HTERT RPE-1 (cell line): Measurements from ENCODE around the gene IL2RA.
"Not testable (repeated sequence)": the region's sequence is repeated elsewhere in the genome, so short reads cannot be mapped to it uniquely, and the experiment has no call there.

Experiments used
- in situ Hi-C: fragments of 300-500 bp; cut with MboI; formaldehyde crosslinking; loops from 4 replicates; pipeline ENCODE4 v1.14.3; 2020; ENCODE audit warnings: low sequenced_read_pairs

The IL2RA gene

DNA sequence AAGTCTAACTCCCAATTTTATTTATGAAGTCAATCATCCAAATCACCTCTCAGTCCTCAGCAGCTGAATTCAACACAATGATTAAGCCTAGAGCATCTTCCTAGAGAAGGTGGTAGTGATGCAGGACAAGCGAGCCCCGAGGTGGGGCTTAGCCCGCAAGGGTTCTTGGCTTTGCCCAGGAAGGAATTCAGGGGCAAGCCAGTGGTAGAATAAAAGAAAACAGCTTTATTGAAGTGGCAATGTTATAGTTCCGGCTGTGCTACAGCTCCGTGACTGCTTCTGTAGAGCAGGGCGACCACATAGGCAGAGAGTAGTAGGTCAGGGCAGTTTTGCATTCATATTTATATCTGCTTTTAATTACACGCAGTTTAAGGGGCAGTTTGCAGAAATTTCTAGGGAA, 18.1 kb downstream of the IL2RA start:
- in situ Hi-C loops, result no loop called here

DNA sequence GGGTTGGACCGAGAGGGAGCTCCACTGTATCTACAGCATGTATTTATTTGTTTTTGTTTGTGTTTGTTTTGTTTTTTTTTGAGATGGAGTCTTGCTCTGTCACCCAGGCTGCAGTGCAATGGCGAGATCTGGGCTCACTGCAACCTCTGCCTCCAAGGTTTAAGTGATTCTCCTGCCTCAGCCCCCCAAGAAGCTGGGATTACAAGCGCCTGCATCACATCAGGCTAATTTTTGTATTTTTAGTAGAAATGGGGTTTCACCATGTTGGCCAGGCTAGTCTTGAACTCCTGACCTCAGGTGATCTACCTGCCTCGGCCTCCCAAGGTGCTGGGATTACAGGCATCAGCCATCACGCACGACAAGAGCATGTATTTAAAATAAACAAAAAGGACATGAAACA, 18.8 kb downstream of the IL2RA start:
- in situ Hi-C loops, result not testable (repeated sequence)

DNA sequence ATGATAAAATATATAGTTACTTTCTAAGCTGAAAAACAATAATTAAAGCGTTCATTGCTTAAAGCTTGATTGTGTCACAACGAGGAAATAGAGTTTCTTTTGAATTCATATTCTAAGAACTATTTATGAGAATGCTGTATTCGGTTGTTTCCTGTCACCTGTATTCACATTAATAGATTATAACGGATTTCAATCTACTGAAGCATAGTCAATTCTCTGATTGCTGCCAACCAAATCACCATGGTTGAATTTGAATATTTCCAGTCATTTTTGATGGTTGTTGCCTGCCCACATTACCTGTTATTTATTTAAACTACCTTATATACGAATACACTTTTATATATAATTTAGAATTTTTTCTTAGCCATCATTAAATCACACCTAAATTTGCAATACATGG, 22.0 kb downstream of the IL2RA start:
- in situ Hi-C loops, result no loop called here

DNA sequence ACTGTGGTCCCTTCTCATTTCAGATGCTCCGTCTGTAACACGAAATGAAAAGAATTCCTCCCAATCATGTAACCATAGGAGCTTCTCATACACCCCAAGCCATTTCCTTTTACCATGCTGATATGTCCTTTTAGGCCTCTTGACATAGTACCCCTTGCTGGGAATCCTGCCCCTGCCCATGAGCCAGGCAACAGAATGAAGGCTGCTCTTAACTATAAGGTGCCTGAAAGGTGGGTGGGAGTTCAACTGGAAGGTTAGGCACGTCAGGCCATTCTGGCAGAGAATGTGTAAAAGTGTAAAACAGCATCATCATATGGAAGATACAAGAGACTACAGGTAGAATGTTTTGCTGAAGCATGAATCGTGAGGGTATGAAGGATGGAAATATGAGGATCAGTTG, 22.5 kb downstream of the IL2RA start:
- in situ Hi-C loops, result no loop called here

DNA sequence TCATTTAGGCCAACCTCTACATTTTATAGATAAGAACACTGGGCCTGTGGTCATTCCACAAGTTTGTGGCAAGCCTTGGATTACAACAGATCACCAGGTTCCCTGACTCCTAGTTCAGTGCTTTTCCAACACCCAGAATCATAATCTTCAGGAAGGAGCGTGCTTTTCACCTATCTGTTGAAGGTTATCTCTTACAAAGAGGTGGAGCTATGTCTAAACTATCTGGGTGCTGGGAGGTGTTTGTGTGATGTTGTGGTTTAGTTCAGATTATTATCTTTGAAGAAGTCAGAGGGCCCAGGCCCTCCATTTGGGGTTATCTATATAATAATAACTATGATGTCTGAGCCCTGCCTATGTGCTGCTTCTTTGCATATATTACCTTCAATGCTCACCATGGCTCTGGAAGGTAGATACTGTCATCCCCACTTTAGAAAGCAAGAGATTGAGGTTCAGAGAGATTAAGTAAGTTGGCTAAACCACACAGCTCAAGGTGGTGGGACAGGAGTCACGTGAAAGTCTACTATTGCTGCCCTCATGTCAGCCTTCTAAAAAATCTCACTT, 24.0 kb downstream of the IL2RA start:
- in situ Hi-C loops, result no loop called here

DNA sequence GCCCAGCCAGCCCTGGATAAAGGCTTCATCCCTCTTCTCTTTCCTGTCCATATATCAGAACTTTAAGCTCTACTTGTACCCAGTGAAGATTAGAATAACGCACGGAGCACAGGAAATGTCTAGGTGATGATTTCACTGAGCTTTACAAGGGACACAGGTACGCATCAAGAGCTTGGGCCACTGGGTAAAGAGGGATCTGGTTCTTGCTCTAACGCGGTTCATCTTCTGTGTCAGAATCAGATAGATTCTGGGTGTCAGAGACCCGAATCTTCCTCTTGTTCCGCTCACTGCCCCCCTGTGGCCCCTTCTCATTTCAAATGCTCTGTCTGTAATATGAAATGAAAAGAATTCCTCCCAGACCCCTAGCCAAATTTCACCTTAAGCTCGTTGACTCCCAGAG, 24.7 kb downstream of the IL2RA start:
- in situ Hi-C loops, result no loop called here

DNA sequence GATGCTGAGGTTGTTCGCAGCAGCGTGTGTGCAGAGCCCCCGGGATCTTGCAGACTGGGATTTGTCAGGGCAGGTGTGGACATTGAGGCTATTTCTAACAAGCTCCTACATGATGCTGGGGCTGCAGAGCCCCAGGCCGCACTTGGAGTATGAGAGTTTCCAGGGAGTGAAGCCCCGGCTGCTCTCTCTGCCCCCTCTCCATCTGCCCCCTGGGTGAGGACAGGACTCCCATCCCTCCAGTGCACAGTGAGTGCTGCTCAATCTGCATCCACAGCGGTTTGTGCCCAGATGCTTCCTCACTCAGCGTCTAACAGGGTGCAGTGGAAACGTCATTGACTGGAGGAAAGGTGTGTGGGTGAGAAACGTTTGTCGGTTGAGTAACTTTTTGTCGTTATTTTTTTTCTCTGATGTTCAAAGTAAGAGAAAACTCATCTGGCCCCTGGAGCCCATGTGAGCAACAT, 25.3 kb downstream of the IL2RA start:
- in situ Hi-C loops, result no loop called here

DNA sequence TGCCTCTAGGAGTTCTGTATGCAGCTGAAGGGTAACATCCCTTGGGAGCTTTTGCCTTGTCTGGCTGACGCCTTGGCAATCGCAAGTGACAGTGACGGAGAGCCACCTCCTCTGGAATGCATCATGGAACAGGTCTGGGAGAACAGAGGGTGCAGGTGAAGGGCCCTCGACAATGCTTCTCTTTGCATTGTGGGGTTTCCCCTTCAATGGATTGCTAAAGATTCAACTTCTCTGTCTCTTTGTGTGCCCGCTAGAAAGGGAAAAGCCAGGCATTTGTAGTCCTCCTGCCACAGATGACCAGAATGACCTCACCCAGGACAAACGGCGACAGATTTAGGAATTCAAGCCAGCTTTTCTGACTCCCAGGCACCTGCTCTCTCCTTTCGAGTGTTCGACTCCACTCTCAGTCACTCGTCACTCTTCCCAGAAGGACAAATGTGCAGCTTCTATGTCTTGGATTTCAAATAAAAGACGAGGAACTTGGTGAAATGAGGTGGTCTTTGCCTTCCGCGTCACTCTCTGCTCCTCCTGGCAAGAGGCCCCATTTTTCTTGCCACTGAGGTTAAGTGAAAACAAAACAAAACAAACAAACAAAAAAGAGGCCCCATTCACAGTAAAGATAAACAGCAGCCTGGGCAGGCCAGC, 26.1 kb downstream of the IL2RA start:
- in situ Hi-C loops, result no loop called here

DNA sequence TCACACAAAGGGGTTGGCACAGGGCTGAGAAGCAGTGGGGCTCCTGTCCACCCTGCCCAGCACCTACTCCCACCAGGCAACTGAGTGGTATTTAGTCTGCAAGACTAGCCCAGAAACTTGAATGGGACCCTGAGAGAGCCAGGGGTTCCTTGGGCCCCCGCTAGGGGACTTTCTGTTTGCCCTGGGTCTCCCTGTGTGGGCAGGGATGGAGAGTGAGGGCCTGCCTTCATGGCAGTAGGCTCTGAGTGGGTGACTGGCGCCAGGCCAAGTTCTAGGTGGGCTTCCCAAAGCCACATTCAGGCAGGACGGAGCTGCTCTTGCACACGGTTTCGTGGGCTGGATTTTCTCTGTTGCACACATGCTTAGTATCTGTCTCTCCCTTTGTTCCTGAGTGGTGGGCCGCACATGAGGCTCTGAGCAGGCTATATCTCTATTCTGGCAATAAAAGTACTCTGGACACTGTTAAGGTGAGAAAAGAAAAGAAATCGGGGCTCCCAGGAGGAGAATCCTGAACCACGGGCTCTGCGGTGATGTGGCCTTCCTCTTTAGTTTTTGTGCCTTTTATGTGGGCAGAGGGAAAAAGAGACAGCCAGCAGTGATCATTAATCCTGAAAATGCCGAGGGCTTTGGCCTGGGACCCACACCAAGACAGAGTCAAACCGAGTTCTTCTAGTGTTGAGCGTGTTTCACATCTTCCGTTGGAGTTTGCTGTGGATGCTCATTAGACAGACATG, 26.9 kb downstream of the IL2RA start:
- in situ Hi-C loops, result no loop called here

DNA sequence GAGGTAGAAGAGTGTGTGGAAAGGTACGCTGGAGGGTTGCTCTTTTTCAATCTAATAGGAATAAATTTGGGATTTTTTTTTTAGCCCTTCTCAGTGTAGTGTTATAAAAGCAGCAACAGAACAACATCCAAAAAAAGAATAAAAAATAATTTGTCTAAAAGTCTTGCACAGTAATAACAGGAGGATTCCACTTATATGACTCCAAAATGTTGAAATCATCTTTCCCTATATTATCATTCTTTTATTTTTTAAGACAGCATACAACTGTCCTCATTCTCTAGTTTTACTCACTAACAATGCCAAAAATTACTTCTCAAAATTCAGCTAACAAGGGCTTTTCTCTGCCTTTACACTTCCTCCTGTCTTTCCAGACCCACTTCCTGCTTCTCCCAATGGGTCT, 27.8 kb downstream of the IL2RA start:
- in situ Hi-C loops, result no loop called here

DNA sequence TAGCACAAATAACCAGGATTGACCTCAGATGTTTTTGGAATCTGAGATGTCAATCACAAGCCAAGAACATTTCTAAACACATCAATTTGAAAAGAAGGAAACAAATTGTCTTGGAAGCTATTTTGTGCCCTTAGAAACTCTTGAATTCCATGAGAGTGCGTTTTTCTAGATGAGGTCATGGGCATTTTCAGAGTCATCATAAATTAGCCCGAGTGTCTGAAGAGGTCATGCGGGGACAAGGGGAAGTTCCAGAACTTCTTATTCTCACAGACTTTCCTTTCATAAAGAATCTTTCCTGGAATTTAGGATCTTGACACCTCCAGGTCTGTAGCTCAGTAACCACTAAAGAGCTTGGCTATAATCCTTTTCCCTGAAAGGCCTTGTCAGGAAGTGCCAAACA, 28.2 kb downstream of the IL2RA start:
- in situ Hi-C loops, result no loop called here

DNA sequence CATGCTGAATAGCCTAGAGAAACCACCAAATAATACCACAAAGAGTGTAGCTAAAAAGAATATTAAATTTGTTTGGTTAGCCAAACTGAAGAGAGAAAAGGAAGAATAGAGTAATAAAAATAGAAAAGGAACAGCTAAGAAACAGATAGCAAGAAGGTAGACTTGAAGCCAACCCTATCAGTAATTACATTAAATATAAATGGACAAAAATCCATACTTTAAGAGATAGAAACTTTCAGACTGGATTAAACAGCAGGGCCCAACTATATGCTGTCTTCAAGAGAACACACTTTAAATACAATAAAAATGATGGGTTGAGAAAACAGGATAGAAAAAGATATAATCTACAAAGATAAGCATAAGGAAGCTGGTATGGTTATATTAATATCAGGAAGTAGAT, 31.2 kb downstream of the IL2RA start:
- in situ Hi-C loops, result no loop called here

DNA sequence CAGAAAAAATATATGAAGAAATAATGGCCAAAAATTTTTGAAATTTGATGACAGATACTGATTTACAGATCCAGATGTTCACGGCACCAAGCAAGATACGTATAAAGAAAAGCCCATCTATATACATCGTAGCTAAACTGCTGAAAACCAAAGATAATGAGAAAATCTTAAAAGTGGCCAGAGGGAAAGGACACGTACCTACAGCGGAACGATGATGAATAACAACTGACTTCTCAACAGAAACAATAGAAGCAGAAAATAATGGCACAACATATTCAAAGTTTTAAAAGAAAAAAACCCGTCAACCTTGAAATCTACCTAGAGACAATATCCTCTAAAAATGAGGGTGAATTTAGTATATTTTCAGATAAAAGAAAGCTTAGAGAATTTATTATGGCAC, 31.9 kb downstream of the IL2RA start:
- in situ Hi-C loops, result no loop called here

DNA sequence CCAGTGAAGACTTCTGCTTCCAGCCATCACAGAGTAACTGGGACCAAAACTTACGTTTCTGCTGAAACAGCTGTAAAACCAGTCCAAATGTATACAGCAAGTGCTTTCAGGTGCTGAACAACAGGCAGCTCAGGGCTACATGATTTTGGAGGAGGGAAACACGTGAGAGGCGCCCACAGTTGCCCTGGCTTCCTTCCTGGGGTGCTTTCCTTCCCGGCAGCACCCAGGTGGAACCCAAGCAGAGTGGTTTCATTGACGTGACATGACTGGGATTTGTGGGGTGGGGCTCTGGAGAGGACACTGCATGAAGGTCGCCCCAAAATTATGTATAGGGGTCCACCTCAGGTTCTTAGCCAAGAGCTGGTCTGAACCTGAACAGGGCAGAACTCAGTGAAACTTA, 34.2 kb downstream of the IL2RA start:
- in situ Hi-C loops, result no loop called here

DNA sequence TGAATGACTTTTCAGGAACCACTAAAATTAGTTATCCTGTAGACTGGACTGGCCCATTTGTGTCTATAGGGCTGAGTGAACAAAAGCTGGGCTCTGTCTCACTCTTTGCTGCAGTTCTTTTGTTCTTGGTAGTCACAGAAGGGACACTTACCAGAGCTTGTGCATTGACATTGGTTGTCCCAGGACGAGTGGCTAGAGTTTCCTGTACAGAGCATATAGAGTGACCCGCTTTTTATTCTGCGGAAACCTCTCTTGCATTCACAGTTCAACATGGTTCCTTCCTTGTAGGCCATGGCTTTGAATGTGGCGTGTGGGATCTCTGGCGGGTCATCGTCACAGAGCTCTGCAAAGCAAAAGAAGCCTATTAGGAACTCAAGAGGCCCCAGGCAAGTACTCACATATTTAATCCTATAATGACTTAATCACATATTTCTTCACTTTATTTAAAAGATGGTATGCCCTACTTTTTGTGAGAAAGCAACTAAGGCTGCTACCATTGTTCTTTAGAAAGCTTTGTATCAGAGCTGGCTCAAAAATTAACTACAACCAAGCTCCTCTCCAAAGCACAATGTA, 36.4 kb downstream of the IL2RA start:
- in situ Hi-C loops, result no loop called here

DNA sequence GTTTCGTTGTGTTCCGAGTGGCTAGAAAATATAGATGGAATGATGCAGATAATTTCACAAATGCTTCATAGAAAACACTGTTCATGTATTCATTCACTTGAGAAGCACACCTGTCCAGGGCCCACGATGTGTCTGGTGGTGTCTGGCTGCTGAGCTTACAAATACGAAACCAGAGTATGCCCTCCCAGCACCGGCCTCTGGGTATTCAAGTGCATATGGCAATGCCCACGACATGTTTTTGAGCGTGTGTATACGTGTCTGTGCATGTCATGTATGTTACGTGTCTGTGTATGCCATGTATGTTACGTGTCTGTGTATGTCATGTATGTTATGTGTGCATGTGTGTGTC, 37.9 kb downstream of the IL2RA start:
- in situ Hi-C loops, result no loop called here

DNA sequence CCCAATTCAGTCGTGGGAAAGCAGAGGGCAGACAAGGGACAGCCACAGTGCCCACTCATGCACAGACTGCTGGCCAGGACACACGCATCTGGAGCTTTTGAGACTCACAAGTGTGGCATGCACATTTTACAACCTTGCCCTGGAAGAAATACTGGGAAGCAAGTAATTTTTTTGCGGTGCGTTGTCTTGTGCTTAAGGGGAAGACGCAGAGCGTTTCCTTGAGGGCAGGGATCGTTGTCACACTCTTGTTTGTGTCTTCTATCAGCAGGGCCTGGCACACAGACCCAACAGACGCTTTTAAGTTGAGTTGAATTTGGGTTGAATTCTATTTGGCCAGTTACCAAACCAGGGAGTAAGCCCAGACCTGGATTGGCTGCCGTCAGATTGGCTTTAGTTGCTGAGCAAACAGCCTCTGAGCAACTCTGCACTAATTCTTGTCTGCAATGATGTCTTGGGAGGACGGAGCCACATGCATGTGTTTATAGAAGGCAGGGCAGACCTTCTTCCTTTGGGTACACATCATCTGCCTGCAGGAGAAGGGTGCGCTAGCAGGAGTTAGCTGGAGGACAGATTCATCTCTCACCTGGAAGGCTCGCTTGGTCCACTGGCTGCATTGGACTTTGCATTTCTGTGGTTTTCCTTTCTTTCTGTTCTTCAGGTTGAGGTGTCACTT, 38.4 kb downstream of the IL2RA start:
- in situ Hi-C loops, result no loop called here

DNA sequence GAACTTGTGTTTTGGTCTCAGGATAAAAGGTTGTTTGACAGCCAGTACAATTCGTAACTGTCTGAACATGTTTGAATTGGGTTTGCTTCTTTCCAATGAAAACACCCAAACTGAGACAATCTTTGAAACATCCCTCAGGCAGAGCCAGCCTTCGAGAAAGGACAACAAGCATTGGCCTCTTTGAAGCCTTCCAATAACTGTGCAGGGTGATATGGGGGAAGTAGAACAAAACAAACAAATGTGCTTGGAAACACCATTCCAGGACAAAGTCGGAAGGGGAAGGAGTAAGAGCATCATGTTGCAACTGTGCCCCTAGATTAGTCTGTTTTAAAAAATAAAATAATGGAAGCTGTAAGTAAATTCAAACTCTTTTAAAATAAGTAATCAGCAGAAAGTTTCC, 39.5 kb downstream of the IL2RA start:
- in situ Hi-C loops, result no loop called here

DNA sequence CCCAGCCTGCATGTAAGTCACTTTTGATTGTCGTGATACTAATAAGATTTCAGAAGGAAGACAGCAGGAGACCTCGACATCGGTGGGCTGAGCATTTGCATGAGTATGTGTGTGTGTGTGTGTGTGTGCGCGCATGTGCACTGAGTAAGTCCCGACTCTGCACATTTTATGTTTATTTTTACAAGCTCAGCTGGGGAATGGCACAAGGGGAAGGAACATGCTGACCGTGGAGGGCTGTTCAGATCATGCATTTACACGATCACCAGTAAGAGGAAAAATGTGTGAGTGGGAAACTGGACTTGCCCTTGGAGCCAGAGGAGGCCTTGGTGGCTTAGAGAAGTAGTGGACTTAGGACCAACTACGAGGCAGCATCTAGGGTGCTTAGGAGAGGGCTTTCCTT, 41.3 kb downstream of the IL2RA start:
- in situ Hi-C loops, result no loop called here

DNA sequence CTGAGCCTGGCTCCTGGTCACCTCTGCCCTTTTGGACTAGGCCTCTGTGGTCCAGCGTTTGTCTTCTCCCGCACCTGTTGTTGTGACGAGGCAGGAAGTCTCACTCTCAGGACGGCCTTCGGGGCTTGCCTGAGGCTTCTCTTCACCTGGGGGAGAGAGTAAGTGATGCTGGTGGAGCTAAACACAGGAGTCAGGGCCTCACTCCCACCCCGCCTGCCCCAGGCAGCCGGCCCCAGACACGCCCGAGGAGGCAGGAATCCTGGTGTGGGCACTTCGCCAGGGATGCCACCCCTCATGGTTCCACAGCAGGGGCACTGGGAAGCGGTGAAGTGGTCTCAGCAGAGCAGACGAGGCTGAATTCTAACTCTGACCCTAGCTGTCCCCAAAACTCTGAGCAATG, 42.4 kb downstream of the IL2RA start:
- in situ Hi-C loops, result no loop called here

DNA sequence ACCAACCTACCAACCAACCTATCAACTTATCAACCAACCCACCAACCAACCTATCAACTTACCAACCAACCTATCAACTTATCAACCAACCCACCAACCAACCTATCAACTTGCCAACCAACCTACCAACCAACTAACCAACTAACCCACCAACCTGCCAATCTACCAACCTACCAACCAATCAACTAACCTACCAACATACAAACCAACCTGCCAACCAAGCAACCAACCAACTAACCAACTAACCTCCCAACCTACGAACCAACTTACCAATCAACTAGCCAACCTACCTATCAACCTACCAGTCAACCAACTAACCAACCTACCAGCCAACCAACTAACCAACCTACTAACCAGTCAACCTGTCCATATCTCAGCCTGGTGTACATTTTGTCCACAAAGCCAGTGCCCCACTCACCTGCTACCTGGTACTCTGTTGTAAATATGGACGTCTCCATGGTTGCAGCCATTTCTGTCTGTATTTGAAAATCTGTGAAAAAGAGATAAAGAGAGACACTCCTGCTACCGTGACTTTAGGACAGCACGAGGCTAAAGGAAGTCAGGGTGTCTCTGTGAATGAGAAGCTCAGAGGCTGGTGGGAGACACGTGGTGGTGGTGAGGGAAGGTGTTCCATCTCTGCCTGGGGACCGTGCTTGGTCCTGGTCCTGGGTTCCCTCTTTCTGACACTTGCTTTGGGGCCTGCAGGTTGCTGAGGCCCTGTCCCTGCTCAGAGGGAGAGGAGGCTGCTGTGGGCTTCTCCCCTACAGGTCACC, 43.0 kb downstream of the IL2RA start:
- in situ Hi-C loops, result no loop called here
